Spleen (tissue), 7 donors: ENCODE measurements around the gene AGTPBP1.

Experiments
- CTCF ChIP-seq, 11 experiments: fragments of 200-600 bp in 7 of 11; fragments of 450-650 bp in 4 of 11; sonication (generic) in 4 of 11; IDR thresholded peaks in 8 of 11; conservative IDR thresholded peaks in 3 of 11; 1 replicate in 7 of 11; 2 replicates in 4 of 11; pipeline versions ENCODE4 v1.4.0 to v1.8.0; 2016 to 2021; ENCODE audit warnings: antibody characterized with exemption in 11 of 11, inconsistent platforms in 4 of 11, mild to moderate bottlenecking in 1 of 11
- POLR2AphosphoS5 ChIP-seq, 3 donors: sonication (generic); formaldehyde crosslinking; IDR thresholded peaks; one replicate each; pipeline ENCODE4 v1.5.1; 2017; ENCODE audit warnings: antibody characterized with exemption in 3 of 3
- donor health status: DM: no; HTN: no; CAD: no; lungs with moderate emphysema.
- donor health status: DM: no; HTN: no; CAD: no.
- donor health status: DM: no; HTN: no; CAD: no.

- no peak for TF ChIP-seq CTCF (IDR thresholded peaks at IDR 0.05 in 8 of 11, conservative IDR thresholded peaks at IDR 0.05 in 3 of 11)
- TF ChIP-seq POLR2AphosphoS5 (IDR thresholded peaks at IDR 0.05): no peak
Observed at GRCh38 chr9:85508616-85509015, 233.1 kb downstream of the AGTPBP1 start.
